IPS DF 4.7 (cell line): ENCODE data around the gene BBS4.
"Not testable (repeated sequence)": the region's sequence is repeated elsewhere in the genome, so short reads cannot be mapped to it uniquely, and the experiment has no call there.

Experiments used
- DNase-seq: peaks from one replicate; pipeline ENCODE4 v3.0.0-alpha.2; 2013; ENCODE audit warnings: low spot score; ENCODE audit errors: extremely low read depth

Gene BBS4

DNA sequence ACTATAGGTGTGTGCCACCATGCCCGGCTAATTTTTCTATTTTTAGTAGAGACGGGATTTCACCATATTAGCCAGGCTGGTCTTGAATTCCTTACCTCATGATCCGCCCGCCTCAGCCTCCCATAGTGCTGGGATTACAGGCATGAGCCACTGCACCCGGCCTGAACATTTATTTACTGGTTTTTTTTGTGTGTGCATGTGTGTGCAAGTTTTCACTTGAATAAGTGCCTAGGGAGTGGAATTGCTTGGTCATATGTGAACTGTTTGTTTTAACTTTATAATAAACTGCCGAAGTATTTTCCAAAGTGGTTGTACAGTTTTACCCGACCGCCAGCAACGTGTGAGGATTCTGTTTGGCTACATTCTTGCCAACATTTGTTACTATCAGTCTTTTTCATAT lies 14.1 kb downstream of the BBS4 start:
- DNase-seq = no peak

DNA sequence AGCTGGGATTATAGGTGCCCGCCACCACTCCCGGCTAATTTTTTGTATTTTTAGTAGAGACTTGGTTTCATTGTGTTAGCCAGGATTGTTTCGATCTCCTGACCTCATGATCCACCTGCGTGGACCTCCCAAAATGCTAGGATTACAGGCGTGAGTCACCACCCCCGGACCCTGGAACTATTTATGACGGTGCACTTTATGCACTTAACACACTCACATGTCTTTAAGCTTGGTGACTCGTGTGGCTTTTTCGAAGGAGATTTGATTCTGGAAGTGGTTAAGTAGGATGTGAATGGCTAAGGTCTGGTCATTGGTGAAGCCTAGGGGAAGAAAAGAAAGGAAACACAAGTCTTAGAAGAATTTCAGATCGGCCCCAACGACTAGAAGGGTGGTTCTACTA lies 20.3 kb downstream of the BBS4 start:
- DNase-seq = no peak

DNA sequence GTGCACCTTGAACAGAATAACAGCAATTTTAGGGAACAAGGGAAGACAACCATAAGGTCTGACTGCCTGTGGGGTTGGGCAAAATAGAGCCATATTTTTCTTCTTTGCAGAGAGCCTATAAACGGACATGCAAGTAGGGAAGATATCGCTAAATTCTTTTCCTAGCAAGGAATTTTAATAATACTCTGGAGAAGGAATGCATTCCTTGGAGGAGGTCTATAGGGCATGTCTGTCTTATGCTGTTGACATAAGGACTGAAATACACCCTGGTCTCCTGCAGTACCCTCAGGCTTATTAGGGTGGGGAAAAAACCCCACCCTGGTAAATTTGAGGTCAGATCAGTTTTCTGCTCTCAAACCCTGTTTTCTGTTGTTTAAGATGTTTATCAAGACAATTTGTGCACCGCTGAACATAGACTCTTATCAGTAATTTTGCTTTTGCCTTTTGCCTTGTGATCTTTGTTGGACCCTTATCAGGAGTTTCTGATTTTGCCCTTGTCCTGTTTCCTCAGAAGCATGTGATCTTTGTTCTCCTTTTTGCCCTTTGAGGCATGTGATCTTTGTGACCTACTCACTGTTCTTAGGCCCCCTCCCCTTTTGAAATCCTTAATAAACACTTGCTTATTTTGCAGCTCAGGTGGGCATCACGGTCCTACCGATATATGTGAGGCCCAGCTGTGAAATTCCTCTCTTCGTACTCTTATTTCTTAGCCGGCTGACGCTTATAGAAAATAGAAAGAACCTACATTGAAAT lies 22.7 kb downstream of the BBS4 start:
- DNase-seq = not testable (repeated sequence)

DNA sequence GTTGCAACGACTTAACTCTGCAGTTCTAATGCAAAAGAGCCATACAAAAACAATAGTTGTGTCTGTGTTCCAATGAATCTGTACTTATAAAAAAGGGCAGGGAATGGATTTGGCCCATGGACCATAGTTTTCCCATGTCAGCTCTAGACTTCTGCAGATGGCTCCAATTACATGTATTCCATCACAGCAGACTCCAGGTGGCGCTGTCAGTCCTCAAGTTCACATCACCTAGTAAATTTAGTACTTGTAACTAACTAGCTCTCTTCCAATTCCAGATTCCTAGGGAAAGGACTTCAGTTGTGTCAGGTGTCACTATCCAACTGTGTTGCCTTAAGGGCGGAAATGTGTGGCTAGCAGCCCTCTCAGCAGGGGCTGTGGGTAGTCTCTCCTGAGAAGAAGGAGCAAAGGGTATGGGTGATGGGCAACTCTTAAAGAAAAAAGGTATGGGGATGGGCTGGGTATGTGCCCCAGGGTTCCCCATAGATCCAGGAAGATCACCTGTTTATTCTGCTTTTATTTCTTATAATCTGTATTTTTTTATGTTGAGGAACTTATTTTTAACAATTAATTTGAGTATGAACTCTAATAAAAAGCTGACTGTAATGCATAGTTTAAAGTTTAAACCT lies 36.2 kb downstream of the BBS4 start:
- DNase-seq = peak; percentile 81

DNA sequence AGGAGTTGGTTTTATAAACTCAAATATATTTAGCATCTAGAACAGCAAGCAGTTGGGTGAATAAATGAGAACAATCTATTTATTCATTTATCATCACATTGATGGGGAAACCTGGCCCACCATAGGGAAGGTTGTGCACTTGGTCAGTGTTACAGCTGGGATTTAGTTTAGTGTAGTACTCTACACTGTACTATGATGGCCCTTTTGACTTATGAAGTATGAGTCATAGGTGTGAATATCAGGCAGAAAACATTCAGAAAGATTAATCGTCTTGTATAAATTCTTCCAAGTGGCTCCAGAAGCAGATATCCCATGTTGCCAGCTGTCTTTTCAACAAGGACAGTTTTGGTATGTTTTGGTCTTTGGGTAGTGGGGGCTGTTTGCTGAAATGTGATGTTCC lies 38.0 kb downstream of the BBS4 start:
- DNase-seq = no peak

DNA sequence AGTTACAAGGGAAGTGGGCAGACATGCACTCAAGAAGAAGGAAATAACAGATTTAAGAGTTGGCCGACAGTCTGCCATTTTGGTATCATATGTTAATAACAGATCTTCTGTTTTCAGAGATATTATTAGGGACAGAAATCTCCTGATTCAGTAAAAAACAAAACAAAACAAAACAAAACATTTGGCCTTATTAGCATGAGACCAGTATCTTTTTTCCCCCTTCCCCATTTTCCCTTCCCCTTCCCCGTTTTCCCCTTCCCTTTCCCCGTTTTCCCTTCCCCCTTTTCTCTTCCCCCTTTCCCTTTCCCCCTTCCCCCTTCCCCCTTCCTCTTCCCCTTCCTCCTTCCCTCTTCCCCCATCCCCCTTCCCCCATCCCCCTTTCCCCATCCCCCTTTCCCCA lies 39.4 kb downstream of the BBS4 start:
- DNase-seq = no peak

DNA sequence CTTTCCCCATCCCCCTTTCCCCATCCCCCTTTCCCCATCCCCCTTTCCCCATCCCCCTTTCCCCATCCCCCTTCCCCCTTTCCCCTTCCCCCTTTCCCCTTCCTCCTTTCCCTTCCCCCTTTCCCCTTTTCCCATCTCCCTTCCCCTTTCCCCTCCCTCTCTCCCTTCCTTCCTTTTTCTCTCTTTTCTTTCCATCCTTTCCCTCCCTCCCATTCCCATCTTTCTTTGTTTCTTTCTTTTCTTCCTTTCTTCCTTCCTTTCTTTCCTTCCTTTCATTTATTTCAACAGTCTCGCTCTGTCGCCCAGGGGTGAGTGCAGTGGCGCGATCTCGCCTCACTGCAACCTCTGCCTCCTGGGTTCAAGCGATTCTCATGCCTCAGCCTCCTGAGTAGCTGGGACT lies 39.8 kb downstream of the BBS4 start:
- not testable (repeated sequence) for DNase-seq

DNA sequence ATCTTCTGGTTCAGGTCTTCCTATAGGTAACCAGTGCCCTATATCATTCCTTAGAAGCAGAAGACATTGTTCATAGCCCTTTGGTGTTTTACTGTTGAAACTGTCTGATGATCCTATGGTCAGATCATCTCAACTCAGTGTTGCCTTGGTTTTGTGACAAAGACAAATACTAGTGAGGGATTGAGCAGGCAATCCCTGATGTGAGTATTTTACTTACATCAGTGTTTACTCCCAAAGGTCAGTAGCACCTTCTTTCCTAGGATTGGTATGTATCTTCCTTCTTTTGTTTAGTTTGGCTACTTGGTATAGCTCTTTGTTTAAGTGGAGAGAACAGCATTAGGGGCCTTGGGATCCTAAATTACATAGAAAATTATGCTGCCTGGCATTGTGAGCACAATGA lies 41.1 kb downstream of the BBS4 start:
- DNase-seq = no peak

DNA sequence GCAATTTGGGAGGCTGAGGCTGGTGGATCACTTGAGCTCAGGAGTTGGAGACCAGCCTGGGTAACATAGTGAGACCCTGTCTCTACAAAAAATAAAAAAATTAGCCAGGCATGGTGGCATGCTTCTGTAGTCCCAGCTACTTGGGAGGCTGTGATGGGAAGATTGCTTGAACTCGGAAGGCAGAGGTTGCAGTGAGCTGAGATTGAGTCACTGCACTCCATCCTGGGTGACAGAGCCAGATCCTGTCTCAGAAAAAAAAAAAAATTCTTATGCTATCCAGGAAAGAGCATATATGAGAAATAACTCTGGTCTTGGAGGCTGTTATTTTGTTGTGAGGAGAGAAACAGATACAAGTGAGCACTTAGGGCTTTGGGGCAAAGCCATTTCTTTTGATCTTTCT lies 42.2 kb downstream of the BBS4 start:
- not testable (repeated sequence) for DNase-seq

DNA sequence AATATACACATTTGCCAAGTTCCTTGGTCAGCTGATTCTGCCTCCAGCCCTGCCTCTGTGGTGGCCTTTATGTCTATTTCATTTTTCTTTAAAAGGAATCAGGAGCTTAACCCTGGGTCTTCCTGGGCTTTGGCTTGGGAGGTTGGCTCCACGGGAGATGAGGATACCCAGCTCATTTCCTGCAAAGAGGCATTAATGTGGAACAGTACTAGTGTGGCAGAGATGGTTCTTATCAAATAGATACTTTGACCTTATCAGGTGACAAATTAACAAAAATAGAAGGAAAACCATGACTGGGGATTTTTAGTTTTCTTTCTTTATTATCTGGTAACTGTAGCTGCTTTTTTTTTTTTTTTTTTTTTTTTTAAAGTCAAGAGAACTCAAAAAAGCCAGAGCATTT lies 42.8 kb downstream of the BBS4 start:
- no peak for DNase-seq

DNA sequence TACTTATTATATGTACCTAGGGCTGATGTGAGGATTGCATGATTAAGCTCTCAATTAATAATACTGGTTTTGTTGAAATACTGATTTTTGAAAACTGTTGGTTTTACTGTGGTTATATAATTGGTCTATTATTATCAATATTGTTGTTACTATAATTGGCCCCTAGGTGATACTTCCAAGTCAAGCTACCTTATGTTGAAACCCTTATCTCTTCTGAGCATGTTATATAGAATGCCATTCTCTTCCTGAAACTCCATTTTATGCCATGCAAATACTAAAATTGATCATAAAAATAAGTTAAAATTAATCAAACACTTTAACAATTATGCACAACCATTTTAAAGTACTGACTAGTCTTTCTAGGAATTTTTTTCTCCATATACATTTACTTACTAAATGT lies 46.1 kb downstream of the BBS4 start:
- DNase-seq = no peak

DNA sequence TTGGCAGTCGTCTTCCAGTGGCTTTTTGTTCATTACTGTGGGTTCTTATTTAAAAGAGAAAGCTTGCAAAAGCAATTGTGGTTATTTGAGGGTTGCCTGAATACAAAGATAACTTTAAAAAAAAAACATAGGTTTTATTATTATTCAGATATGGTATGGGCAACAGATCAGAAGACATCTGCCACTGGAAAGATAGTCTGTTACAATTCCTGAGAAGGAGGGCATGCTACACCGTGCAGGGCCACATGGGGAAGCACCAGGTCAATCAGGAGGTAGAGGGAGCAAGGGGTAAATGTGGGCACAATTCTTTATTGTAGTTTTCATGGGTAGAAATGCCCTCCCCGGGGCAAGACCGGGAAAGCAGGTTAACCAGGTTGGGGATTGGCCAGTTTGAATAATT lies 46.5 kb downstream of the BBS4 start:
- no peak for DNase-seq

DNA sequence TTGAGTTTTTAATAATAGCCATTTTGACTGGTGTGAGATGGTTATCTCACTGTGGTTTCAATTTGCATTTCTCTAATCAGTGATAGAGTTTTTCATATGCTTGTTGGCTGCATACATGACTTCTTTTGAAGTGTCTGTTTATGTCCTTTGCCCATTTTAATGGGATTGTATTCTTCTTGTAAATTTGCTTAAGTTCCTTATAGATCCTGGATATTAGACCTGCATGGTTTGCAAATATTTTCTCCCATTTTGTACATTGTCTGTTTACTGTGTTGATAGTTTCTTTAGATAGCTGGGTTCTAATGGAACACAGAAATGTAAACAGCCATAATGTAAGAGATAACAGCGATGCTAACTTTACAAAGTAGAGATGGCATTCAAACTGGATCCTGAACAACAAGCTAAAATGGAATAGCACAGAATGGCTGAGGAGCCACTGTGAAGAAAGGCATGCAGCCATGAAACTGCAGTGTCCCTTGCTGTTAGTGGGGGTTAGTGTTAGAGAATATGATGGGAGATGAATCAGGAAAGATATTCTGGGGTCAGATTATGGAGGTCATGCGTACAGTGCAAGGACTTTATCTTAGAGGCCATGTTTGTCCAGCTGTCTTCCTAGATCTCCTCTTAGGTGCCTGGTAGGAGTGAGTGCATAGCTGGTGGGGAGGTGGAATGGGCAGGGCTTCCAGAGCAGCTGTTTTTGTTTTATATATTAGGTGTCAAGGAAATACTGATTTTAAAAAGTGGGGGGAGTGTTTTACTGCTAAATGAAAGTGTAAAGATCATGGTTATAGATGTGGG lies 48.1 kb downstream of the BBS4 start:
- DNase-seq = no peak

DNA sequence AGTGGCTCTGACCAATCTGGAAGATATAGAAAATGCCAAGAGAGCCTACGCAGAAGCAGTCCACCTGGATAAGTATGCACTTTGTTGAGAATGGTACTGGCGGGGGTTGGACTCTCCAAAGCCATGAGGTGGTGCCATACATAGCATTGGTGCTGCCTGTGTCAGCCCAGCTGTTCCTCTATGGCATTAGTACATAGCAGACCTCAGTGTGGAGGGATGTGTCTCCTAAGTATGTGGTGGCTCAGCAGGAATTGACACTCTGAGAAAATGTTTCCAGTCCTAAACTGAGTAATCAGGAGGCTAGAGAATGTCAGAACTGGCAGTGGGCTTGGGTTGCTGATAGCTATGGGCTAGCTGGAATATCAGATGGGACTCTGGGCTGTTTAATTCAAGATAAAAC lies 49.1 kb downstream of the BBS4 start:
- DNase-seq = no peak

DNA sequence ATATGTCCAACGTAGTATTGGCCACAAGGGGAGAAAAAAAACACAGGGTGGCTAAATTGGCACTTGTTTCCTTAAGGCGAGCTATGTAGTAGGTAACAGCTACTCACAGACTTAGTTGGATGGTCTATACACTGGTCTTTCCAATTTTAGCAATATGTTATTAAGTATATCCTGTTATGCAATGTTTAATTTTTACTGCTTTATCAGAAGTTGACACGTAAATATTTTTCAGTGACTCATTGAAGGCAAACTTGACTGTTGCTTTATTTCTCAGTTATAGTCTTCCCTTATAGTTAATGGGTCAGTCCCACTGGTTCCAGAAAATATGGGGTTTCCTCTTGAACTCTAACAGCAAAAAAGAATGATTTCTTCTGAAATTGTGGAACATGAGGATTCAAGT lies 51.1 kb downstream of the BBS4 start:
- no peak for DNase-seq

DNA sequence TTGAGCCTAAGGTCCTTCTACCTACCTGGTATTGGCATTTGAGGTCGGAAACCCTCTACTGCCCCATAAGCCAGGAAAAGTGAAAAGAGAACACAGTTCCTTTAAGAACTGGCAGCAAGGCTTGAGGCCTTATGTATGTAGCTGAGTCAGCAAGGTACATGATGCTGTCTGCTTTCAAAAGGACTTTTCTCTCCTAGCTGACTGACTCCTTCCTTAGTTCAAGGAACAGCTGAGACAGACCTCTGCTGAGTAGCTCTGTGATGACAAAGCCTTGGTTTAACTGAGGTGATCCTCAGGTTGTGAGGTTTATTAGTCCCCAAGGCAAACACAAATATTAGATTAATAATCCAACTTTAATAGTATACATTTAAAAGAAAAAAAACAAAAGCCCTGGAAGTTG lies 51.7 kb downstream of the BBS4 start:
- no peak for DNase-seq

DNA sequence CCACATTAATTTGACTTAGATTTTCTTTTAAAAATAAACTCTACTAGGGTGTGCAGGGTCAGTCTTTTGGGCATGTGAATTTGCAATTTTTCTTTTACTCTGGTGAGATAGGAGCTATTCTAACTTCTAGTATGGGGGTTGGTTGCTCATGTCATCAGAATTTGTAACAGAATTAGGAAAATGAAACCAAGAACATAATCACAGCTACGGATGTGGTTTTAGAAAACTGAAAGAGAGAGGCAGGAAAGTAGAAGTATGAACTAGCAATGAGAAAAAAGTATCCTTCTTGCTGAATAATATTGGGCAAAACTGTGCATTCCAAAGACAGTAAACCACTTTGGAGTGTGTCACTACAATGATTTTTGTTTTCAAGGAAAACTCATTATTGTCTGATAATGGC lies 54.2 kb downstream of the BBS4 start:
- DNase-seq = no peak

DNA sequence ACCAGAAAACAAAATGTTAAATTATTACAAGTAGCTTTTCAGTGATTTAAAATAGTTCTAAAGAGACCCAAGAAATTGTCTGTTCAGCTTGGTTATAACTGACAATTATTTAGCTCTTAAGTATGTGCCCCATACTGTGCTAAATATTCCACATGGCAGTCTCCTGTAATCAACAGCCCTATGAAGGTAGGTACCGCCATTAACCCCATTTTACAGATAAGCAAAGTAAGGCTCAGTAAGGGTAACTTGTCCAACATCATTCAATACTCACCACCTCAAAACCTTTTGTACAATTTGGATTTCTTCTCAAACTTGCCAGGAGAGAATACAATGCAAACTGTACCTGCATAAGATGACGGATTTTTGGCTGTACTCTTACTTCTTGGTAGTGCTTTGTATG lies 63.7 kb downstream of the BBS4 start:
- no peak for DNase-seq

DNA sequence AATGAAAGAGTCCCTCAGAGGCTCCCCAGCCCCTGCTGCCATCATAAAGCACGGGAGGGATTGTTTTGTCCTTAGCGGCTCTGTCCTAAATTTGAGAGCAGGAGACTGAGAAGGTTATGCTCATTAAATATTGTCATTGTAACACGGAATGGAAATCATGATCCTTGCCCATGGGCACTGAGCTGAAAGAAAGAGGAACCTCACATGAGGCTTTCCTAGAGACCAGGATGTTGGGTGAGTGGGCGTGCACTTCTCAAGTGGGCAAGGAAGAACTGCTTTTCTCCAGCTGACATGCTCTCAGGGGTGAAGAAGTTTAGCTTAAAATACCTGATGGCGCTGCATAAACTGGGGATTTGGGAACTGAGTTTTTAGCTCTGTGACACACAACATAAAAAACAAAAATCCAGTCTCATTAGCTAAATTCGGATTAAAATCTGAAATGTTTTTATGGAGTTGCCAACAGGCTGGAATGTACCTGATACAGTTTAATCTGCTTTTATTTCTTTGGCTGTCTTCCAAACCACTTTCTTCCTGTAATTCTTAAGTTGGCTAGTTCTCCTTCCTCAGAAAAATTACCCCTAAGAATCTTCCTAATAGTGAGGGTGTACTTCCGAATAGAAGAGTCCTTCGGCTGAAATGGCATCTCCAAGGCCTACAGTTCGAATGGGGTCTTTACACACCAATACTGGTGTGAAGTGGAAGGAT lies 65.9 kb downstream of the BBS4 start:
- DNase-seq = no peak

DNA sequence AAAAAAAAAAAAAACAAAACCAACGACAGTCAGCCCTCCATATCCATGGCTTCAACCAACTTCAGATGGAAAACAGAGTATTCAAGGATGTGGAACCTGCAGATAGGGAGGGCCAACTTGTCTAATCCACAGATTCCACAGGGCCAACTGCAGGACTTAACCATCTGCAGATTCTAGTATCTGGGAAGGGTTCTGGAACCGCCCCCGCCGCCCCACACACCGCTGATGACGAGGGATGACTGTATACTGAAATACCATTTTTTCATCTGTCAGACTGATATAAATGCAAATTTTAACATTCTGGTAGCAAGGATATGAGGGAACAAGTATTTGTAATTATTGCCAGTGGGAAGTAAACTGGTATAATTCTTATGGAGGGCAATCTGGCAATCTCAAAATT lies 68.1 kb downstream of the BBS4 start:
- no peak for DNase-seq

DNA sequence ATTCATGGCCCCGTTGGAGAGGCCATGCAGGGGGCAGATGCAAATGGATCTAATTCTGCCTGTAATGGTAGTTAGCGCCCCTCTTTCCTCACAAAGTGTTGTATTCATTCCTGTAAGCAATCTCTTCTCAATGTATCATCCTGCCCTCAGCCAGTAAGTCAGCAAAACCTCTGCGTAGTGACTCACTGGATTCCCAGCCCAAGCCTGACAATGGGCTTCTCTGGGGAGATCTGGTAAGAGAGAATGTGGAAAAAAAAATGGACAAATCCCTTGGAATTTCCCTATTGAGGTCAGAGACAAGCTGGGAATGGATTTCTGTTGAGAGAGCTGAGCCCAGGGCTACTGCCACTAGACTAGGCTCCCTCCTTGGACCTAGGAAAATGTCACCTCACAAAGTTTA lies 72.2 kb downstream of the BBS4 start:
- DNase-seq = no peak
